HG03469 (cell line): ENCODE measurements around the gene LIMA1.
"Not testable (repeated sequence)": the region's sequence is repeated elsewhere in the genome, so short reads cannot be mapped to it uniquely, and the experiment has no call there.

Source experiments
- ATAC-seq: cut with Tn5 transposase; IDR thresholded peaks from one replicate; pipeline ENCODE4 v1.9.1; 2021; ENCODE audit warnings: mild to moderate bottlenecking, moderate library complexity, moderate number of reproducible peaks; ENCODE audit not compliant: unreplicated experiment

The LIMA1 gene

GRCh38 chr12:50283229-50283923 is at the start of gene LIMA1:
Gene LIMA1 (minus strand): TSS chr12:50283520. CDS start chr12:50248751, 34,769 bp downstream.
- ATAC-seq: peak; percentile 80

GRCh38 chr12:50331745-50332144 is 48.4 kb upstream of the LIMA1 start:
- ATAC-seq: no peak

GRCh38 chr12:50328664-50329063 is 45.3 kb upstream of the LIMA1 start:
- not testable (repeated sequence) for ATAC-seq

GRCh38 chr12:50326590-50327284 is 43.4 kb upstream of the LIMA1 start:
- ATAC-seq: no peak

GRCh38 chr12:50325890-50326391 is 42.6 kb upstream of the LIMA1 start:
- ATAC-seq: no peak

- not testable (repeated sequence) for ATAC-seq
Measured at GRCh38 chr12:50324770-50325169, 41.5 kb upstream of the LIMA1 start.

- ATAC-seq: not testable (repeated sequence)
Measured at GRCh38 chr12:50324077-50324476, 40.8 kb upstream of the LIMA1 start.

GRCh38 chr12:50322206-50322605 is 38.9 kb upstream of the LIMA1 start:
- ATAC-seq: no peak

- ATAC-seq: no peak
Measured at GRCh38 chr12:50317203-50317602, 33.9 kb upstream of the LIMA1 start.

GRCh38 chr12:50315803-50316202 is 32.5 kb upstream of the LIMA1 start:
- ATAC-seq: no peak

GRCh38 chr12:50314636-50315312 is 31.5 kb upstream of the LIMA1 start:
- no peak for ATAC-seq

- not testable (repeated sequence) for ATAC-seq
Measured at GRCh38 chr12:50313971-50314370, 30.7 kb upstream of the LIMA1 start.

- ATAC-seq: no peak
Measured at GRCh38 chr12:50313256-50313931, 30.1 kb upstream of the LIMA1 start.

GRCh38 chr12:50311858-50312609 is 28.7 kb upstream of the LIMA1 start:
- not testable (repeated sequence) for ATAC-seq

- no peak for ATAC-seq
Measured at GRCh38 chr12:50309950-50310349, 26.6 kb upstream of the LIMA1 start.

GRCh38 chr12:50302686-50303085 is 19.4 kb upstream of the LIMA1 start:
- no peak for ATAC-seq

GRCh38 chr12:50297996-50298395 is 14.7 kb upstream of the LIMA1 start:
- no peak for ATAC-seq

- ATAC-seq: no peak
Measured at GRCh38 chr12:50297027-50297426, 13.7 kb upstream of the LIMA1 start.

GRCh38 chr12:50296554-50296953 is 13.2 kb upstream of the LIMA1 start:
- ATAC-seq: no peak

- no peak for ATAC-seq
Measured at GRCh38 chr12:50291377-50291776, 8.1 kb upstream of the LIMA1 start.
